ENCODE data around the gene FOXC1.

GRCh38 chr6:1616701-1617463, 7.2 kb downstream of the FOXC1 start:
- TF ChIP-seq CTCF (IDR thresholded peaks at IDR 0.05) (no peak), REST (IDR thresholded peaks at IDR 0.05; ENCODE audit: low read depth, low read length) (no peak), TCF12 (IDR thresholded peaks at IDR 0.05) (no peak), NRF1 (IDR thresholded peaks at IDR 0.05; ENCODE audit: low read depth, low read length) (no peak), EZH2phosphoT487 (IDR thresholded peaks at IDR 0.05; ENCODE audit: borderline replicate concordance, low read depth) (no peak), MXI1 (IDR thresholded peaks at IDR 0.05; ENCODE audit: low read depth, low read length) (no peak), GATA2 (CRISPR knock-in tag; IDR thresholded peaks at IDR 0.05) (no peak), SIN3A (IDR thresholded peaks at IDR 0.05; ENCODE audit: borderline replicate concordance, low read depth, low read length) (no peak), CHD2 (IDR thresholded peaks at IDR 0.05; ENCODE audit: low read length, partially characterized antibody) (no peak), POLR2AphosphoS5 (IDR thresholded peaks at IDR 0.05; ENCODE audit: low read depth, low read length) (no peak), ELF1 (IDR thresholded peaks at IDR 0.05) (no peak)

All from SK-N-SH (cell line).